Hepatocyte (in vitro differentiated cells): Measurements from ENCODE around the gene IMMP2L.

Experiments used
- CTCF ChIP-seq: fragments of 200-600 bp; sonication (generic); IDR thresholded peaks from 2 replicates; pipeline ENCODE4 v1.5.1; 2016; ENCODE audit warnings: antibody characterized with exemption, mild to moderate bottlenecking; ENCODE audit not compliant: poor library complexity
- EZH2 ChIP-seq: fragments of 200-600 bp; sonication (generic); IDR thresholded peaks from 2 replicates; pipeline ENCODE4 v1.6.1; 2016; ENCODE audit warnings: antibody characterized with exemption, mild to moderate bottlenecking, borderline replicate concordance
- EZH2phosphoT487 ChIP-seq: fragments of 200-600 bp; sonication (generic); IDR thresholded peaks from one replicate; pipeline ENCODE4 v1.6.1; 2018; ENCODE audit warnings: antibody characterized with exemption, mild to moderate bottlenecking, low read depth, moderate library complexity; ENCODE audit not compliant: unreplicated experiment, severe bottlenecking

- TF ChIP-seq EZH2 (no peak), CTCF (no peak), EZH2phosphoT487 (no peak)
Measured at GRCh38 chr7:111324776-111325175, 237.5 kb downstream of the IMMP2L start.
